Upper lobe of left lung (tissue), 6 donors: Measurements from ENCODE around the gene SUSD3. TPM values are rescaled to one million over a fixed set of nuclear protein-coding genes. Genes with fewer than 3 reads are reported as not detected.

ENCODE experiments used
- ATAC-seq, 2 donors: fragments of 200-7000 bp; cut with Tn5 transposase; one replicate each; pipeline ENCODE4 v1.9.1; 2022; ENCODE audit warnings: mild to moderate bottlenecking in 2 of 2, moderate library complexity in 2 of 2; ENCODE audit not compliant: low FRiP score in 2 of 2
- DNase-seq, 2 donors: peaks; one replicate each; pipeline ENCODE4 v3.0.0-alpha.2; 2019 to 2020
- H3K27ac ChIP-seq, 4 donors: fragments of 200-600 bp; sonication (generic); one replicate each; pipeline ENCODE4 v1.5.1; 2016 to 2019
- H3K27me3 ChIP-seq, 4 donors: fragments of 200-600 bp; sonication (generic); one replicate each; pipeline ENCODE4 v1.5.1; 2017 to 2019
- H3K36me3 ChIP-seq, 4 donors: fragments of 200-600 bp; sonication (generic); one replicate each; pipeline ENCODE4 v1.5.1; 2016 to 2019
- H3K4me1 ChIP-seq, 4 donors: fragments of 200-600 bp; sonication (generic); one replicate each; pipeline ENCODE4 v1.5.1; 2018 to 2019
- H3K4me3 ChIP-seq, 4 donors: fragments of 200-600 bp; sonication (generic); one replicate each; pipeline ENCODE4 v1.5.1; 2017 to 2019; ENCODE audit warnings: mild to moderate bottlenecking in 2 of 4, moderate library complexity in 1 of 4
- H3K9me3 ChIP-seq, 4 donors: fragments of 200-600 bp; sonication (generic); one replicate each; pipeline ENCODE4 v1.5.1; 2018 to 2019
- EP300 ChIP-seq, 4 donors: sonication (generic); formaldehyde crosslinking; IDR thresholded peaks; one replicate each; pipeline ENCODE4 v1.5.1; 2017; ENCODE audit warnings: antibody characterized with exemption in 4 of 4, control low read depth in 2 of 4
- POLR2A ChIP-seq, 4 donors: fragments of 450-650 bp; IDR thresholded peaks; one replicate each; pipeline ENCODE4 v1.5.1; 2016 to 2017; ENCODE audit warnings: antibody characterized with exemption in 4 of 4, mild to moderate bottlenecking in 2 of 4
- POLR2AphosphoS5 ChIP-seq, 2 donors: sonication (generic); formaldehyde crosslinking; IDR thresholded peaks; one replicate each; pipeline ENCODE4 v1.5.1; 2017; ENCODE audit warnings: antibody characterized with exemption in 2 of 2
- WGBS, 2 donors: methylation state at CpG; one replicate each; pipeline ENCODE4 v1.1.5; 2017 to 2018; 5-methylcytosine and 5-hydroxymethylcytosine counted together
- total RNA-seq, 6 donors: library from RNA; depleted of rRNA in 4 of 6; stranded (reverse); fragments of >200 nt in 4 of 6; gene quantifications; one replicate each; pipeline versions ENCODE4 v1.1.0 to v1.2.1, GENCODE V29; 2016 to 2021
- TF ChIP-seq, protein P1 (sequence below), 6 experiments: fragments of 450-650 bp in 4 of 6; fragments of 200-600 bp in 2 of 6; sonication (generic) in 2 of 6; IDR thresholded peaks; one replicate each; pipeline ENCODE4 v1.5.1; 2016 to 2019; ENCODE audit warnings: antibody characterized with exemption in 6 of 6
- donor health status: DM: no; HTN: no; CAD: no; lungs with moderate emphysema.
- donor health status: DM: no; HTN: yes; CAD: no; lungs with severe emphysema.

SUSD3 gene
- total RNA-seq, 6 donors from 2014 or later: 3.9 to 17.8 (median 5.2) TPM

DNA sequence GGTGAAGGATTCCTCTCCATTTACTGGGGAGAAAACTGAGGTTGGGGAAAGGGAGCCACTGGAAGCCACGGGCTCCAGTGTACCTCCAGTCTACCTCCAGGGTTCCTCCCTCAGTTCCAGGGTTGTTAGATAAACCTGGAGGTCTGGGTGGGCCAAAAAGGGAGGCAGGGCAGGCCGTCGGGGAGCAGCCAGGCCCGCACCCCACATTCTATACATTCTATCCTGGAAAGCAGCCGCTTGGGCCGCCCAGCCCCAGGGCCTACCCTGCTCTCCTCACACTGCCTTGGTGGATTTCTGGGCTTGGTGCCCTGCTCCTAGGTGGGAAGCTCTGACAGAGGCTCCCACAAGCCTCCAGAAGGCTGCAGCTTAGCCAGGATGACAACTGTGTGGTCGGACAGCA, 18.1 kb upstream of the SUSD3 start:
- TF ChIP-seq POLR2A (IDR thresholded peaks at IDR 0.05) (no peak), POLR2AphosphoS5 (IDR thresholded peaks at IDR 0.05) (no peak)
- TF ChIP-seq, protein P1, sequence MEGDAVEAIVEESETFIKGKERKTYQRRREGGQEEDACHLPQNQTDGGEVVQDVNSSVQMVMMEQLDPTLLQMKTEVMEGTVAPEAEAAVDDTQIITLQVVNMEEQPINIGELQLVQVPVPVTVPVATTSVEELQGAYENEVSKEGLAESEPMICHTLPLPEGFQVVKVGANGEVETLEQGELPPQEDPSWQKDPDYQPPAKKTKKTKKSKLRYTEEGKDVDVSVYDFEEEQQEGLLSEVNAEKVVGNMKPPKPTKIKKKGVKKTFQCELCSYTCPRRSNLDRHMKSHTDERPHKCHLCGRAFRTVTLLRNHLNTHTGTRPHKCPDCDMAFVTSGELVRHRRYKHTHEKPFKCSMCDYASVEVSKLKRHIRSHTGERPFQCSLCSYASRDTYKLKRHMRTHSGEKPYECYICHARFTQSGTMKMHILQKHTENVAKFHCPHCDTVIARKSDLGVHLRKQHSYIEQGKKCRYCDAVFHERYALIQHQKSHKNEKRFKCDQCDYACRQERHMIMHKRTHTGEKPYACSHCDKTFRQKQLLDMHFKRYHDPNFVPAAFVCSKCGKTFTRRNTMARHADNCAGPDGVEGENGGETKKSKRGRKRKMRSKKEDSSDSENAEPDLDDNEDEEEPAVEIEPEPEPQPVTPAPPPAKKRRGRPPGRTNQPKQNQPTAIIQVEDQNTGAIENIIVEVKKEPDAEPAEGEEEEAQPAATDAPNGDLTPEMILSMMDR (IDR thresholded peaks at IDR 0.05): no peak
- ATAC-seq (no peak), DNase-seq (no peak)
- 82 to 94% methylated on average over 1 to 7 of the region's 7 CpGs for WGBS, 2 donors
- H3K4me1 ChIP-seq: peaks cover 0 to 15% (median 12%) of the 10 kb centered on the region in 4 donors
- H3K36me3 ChIP-seq: peaks cover 0 to 8% (median 1%) of the 10 kb centered on the region in 4 donors
- H3K4me3 ChIP-seq: no peak overlapping the region
- no peaks in the 10 kb centered on the region for H3K9me3 ChIP-seq
- no peaks in the 10 kb centered on the region for H3K27me3 ChIP-seq
- H3K27ac ChIP-seq: no peak overlapping the region

DNA sequence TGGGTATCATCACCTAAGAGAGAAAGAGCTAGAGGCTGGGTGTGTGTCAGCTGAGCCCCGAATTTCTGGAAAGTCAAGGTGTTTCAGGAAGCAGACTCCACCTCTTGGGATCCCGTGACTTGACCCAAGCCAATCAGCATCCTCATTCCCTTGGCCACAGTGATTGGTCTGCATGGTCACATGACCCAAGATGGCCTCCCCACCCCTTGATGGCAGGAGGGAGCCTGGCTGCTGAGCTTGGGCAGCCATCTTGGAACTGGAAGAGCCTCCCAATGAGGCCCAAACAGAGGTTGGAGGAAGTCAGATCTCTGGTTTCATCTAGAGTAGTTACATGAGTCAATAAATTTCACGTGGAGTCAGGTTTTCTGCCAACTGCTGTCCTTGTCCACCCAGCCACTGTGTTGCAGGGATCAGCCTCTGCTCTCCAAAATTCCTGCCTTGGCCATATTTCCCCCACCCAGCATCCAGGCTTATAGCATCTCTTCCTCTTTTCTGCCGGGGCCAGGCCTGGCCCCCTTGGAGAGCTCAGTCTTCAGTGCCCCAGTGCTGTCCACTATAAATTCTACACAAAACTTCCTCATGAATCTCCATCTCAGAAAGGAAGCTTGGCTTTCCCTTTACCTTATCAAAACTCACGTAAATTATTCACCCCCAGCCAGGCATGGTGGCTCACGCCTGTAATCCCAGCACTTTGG, 17.2 kb upstream of the SUSD3 start:
- Histone ChIP-seq H3K4me3 (no peak overlapping the region), H3K27ac (no peak overlapping the region), H3K4me1 (peaks cover 0 to 15% (median 12%) of the 10 kb centered on the region in 4 donors), H3K27me3 (no peaks in the 10 kb centered on the region), H3K36me3 (no peaks in the 10 kb centered on the region), H3K9me3 (no peaks in the 10 kb centered on the region)
- ATAC-seq (no peak), DNase-seq (no peak)
- WGBS, 2 donors: 84 to 87% methylated on average over 5 to 6 of the region's 6 CpGs
- TF ChIP-seq EP300 (IDR thresholded peaks at IDR 0.05) (no peak), POLR2A (IDR thresholded peaks at IDR 0.05) (no peak), POLR2AphosphoS5 (IDR thresholded peaks at IDR 0.05) (no peak)

DNA sequence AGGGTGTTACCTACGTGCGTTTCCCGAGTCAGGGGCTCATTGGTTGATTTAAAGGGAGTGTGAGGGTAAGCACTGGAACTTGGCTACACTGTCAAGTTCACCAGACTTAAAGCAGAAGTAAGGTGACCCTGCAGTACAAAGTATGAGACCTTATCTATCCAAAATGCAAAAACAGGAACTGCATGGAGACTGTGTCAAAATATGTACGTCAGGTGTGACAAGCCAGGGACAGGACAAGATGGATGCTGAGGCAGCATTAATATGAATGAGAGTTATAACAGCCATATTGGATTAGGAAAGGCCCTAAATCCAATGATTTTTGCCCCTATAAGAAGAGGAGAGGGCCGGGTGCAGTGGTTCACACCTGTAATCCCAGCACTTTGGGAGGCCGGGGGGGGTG, 15.4 kb upstream of the SUSD3 start:
- Histone ChIP-seq H3K36me3 (no peaks in the 10 kb centered on the region), H3K27me3 (no peaks in the 10 kb centered on the region), H3K4me1 (peaks cover 0 to 6% (median 2%) of the 10 kb centered on the region in 4 donors), H3K27ac (peak overlapping the region in 2 of 4 donors; percentile 35 to 44), H3K4me3 (no peak overlapping the region), H3K9me3 (no peaks in the 10 kb centered on the region)
- no peak for DNase-seq
- 76 to 84% methylated on average over 6 of the region's 6 CpGs for WGBS, 2 donors
- no peak for ATAC-seq
- TF ChIP-seq POLR2A (IDR thresholded peaks at IDR 0.05): no peak
- TF ChIP-seq POLR2AphosphoS5 (IDR thresholded peaks at IDR 0.05): no peak
- TF ChIP-seq EP300 (IDR thresholded peaks at IDR 0.05): no peak
- TF ChIP-seq, protein P1 (IDR thresholded peaks at IDR 0.05): no peak

DNA sequence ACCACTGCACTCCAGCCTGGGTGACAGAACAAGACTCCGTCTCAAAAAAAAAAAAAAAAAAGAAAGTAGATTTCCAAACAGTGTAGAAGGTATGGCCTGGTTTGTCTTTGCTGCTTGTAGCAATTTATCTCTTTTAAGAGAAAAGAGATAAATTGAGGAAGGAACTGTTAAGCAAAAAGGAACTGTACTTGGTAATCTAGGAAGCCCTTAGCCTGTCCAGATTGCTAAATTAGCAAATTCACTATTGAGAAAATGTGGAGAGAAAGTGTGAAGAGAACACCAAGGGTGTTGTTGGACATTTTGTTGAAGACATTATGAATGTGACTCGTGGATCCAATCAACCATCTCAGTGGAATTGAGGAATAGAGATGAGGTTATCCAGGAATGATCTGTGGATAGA, 13.0 kb upstream of the SUSD3 start:
- 66 to 67% methylated on average over 2 of the region's 2 CpGs for whole genome bisulfite sequencing, 2 donors
- Histone ChIP-seq H3K4me1 (peaks cover 0 to 4% (median 0%) of the 10 kb centered on the region in 4 donors), H3K27me3 (no peaks in the 10 kb centered on the region), H3K9me3 (no peaks in the 10 kb centered on the region), H3K4me3 (no peak overlapping the region), H3K27ac (peak overlapping the region in 1 of 4 donors; percentile 40), H3K36me3 (no peaks in the 10 kb centered on the region)
- DNase-seq (no peak), ATAC-seq (peak in 1 of 2 donors; percentile 28)
- TF ChIP-seq, protein P1 (IDR thresholded peaks at IDR 0.05): no peak
- TF ChIP-seq EP300 (IDR thresholded peaks at IDR 0.05): no peak
- no peak for TF ChIP-seq POLR2A (IDR thresholded peaks at IDR 0.05)
- no peak for TF ChIP-seq POLR2AphosphoS5 (IDR thresholded peaks at IDR 0.05)

DNA sequence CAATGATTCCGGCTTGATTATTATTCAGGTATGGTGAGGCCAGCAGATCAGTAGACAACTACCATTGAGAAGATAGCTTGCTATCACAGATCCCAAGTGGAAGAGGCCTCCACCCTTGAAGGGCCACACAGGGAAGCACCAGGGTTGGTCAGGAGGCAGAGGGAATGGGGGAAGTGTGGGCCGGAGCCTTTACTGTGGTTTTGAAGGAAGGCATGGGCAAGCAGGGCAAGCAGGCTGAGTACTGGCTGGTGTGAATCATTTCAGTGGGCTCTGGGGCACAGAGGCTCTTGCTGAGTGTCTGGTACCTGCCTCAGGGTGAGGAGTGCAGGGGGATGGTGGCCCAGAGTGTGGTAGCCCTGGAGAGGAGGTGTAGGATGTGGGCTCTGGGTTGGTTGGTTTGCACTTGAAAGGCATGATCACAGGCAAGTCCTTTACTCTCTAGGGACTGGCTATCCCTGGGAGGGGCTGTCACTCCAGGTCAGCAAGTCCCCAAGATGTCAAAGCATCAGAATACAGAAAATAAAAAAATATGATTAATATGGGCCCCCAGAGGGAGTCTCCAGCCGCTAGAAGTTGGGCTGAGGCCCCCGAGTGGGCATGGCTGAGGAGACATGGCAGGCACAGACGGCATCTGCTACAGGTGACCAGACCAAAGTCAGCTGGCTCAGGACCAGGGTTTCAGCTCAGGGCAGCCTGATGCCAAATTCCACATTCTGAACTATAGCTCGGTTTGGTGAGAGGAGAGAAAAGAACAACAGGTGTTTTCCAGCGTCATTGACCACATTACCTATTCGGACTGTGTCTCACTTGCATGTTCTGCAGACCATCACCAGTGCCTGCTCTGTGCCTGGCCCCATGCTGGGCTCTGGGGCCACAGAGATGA, 9.7 kb upstream of the SUSD3 start:
- H3K27ac ChIP-seq: no peak overlapping the region

More for the DNA sequence above, 9.7 kb upstream of the SUSD3 start:
- Histone ChIP-seq H3K4me3 (no peak overlapping the region), H3K27me3 (no peaks in the 10 kb centered on the region), H3K36me3 (no peaks in the 10 kb centered on the region), H3K9me3 (no peaks in the 10 kb centered on the region), H3K4me1 (peaks cover 5 to 22% (median 21%) of the 10 kb centered on the region in 4 donors)
- no peak for ATAC-seq
- DNase-seq: no peak
- TF ChIP-seq POLR2A (IDR thresholded peaks at IDR 0.05): no peak
- TF ChIP-seq, protein P1 (IDR thresholded peaks at IDR 0.05): no peak
- no peak for TF ChIP-seq POLR2AphosphoS5 (IDR thresholded peaks at IDR 0.05)
- TF ChIP-seq EP300 (IDR thresholded peaks at IDR 0.05): no peak
- WGBS, 2 donors: 86 to 93% methylated on average over 7 to 8 of the region's 8 CpGs
